Loucy (cell line): ENCODE measurements around the gene ATP5ME.

Experiments
- CTCF ChIP-seq: fragments of 200-600 bp; sonication (generic); conservative IDR thresholded peaks from 2 replicates; pipeline ENCODE4 v1.5.1; 2014; ENCODE audit warnings: mild to moderate bottlenecking, antibody characterized with exemption, low read length
- EZH2phosphoT487 ChIP-seq: fragments of 200-600 bp; IDR thresholded peaks from 2 replicates; pipeline ENCODE4 v1.6.1; 2018; ENCODE audit warnings: antibody characterized with exemption, mild to moderate bottlenecking, moderate library complexity, borderline replicate concordance

GRCh38 chr4:714087-714486, 40.0 kb upstream of the ATP5ME start:
- TF ChIP-seq CTCF (no peak), EZH2phosphoT487 (no peak)
